ENCODE results near the gene UNC119.

Gene UNC119

GRCh38 chr17:28509789-28510188, 42.6 kb downstream of the UNC119 start:
- Histone ChIP-seq H3K27ac (no peak overlapping the region), H3K4me3 (ENCODE audit: low read depth in 1 of 2, low read length in 1 of 2) (no peak overlapping the region), H3K4me1 (ENCODE audit: control insufficient read depth in 1 of 2, insufficient read depth in 1 of 2, low read depth in 1 of 2, low read length in 1 of 2) (no peaks in the 10 kb centered on the region), H3K9me3 (no peaks in the 10 kb centered on the region), H3K27me3 (peaks cover 19% of the 10 kb centered on the region), H3K36me3 (no peaks in the 10 kb centered on the region)
- TF ChIP-seq CTCF (IDR thresholded peaks at IDR 0.05), result no peak

GRCh38 chr17:28508211-28508724, 44.2 kb downstream of the UNC119 start:
- no peak for TF ChIP-seq CTCF (IDR thresholded peaks at IDR 0.05)

GRCh38 chr17:28507567-28508203, 44.7 kb downstream of the UNC119 start:
- Histone ChIP-seq H3K9me3 (no peaks in the 10 kb centered on the region), H3K36me3 (no peaks in the 10 kb centered on the region), H3K27me3 (peaks cover 19% of the 10 kb centered on the region), H3K4me3 (ENCODE audit: low read depth in 1 of 2, low read length in 1 of 2) (no peak overlapping the region), H3K27ac (no peak overlapping the region), H3K4me1 (ENCODE audit: control insufficient read depth in 1 of 2, insufficient read depth in 1 of 2, low read depth in 1 of 2, low read length in 1 of 2) (no peaks in the 10 kb centered on the region)
- TF ChIP-seq CTCF (IDR thresholded peaks at IDR 0.05), result no peak

More at GRCh38 chr17:28508211-28508724, 44.2 kb downstream of the UNC119 start:
- Histone ChIP-seq H3K4me1 (ENCODE audit: control insufficient read depth in 1 of 2, insufficient read depth in 1 of 2, low read depth in 1 of 2, low read length in 1 of 2) (no peaks in the 10 kb centered on the region), H3K27ac (no peak overlapping the region), H3K9me3 (no peaks in the 10 kb centered on the region), H3K4me3 (ENCODE audit: low read depth in 1 of 2, low read length in 1 of 2) (no peak overlapping the region), H3K36me3 (no peaks in the 10 kb centered on the region), H3K27me3 (peaks cover 19% of the 10 kb centered on the region)

GRCh38 chr17:28506763-28507487, 45.5 kb downstream of the UNC119 start:
- Histone ChIP-seq H3K4me1 (ENCODE audit: control insufficient read depth in 1 of 2, insufficient read depth in 1 of 2, low read depth in 1 of 2, low read length in 1 of 2) (no peaks in the 10 kb centered on the region), H3K4me3 (ENCODE audit: low read depth in 1 of 2, low read length in 1 of 2) (no peak overlapping the region), H3K36me3 (no peaks in the 10 kb centered on the region), H3K9me3 (no peaks in the 10 kb centered on the region), H3K27me3 (peaks cover 19% of the 10 kb centered on the region), H3K27ac (no peak overlapping the region)
- no peak for TF ChIP-seq CTCF (IDR thresholded peaks at IDR 0.05)

- no peak for TF ChIP-seq CTCF (IDR thresholded peaks at IDR 0.05)
- Histone ChIP-seq H3K36me3 (no peaks in the 10 kb centered on the region), H3K27me3 (peaks cover 19% of the 10 kb centered on the region), H3K4me1 (ENCODE audit: control insufficient read depth in 1 of 2, insufficient read depth in 1 of 2, low read depth in 1 of 2, low read length in 1 of 2) (no peaks in the 10 kb centered on the region), H3K4me3 (ENCODE audit: low read depth in 1 of 2, low read length in 1 of 2) (no peak within 1 kb of the TSS), H3K27ac (no peak within 1 kb of the TSS), H3K9me3 (no peaks in the 10 kb centered on the region)
Observed at GRCh38 chr17:28505986-28506665, 46.3 kb downstream of the UNC119 start, which contains the start of gene FOXN1. Gene FOXN1 (plus strand): TSS chr17:28506348. CDS start chr17:28523970, 17,622 bp downstream.

Data from neutrophil (primary cell).